SK-N-SH treated with all-trans-retinoic acid at 6 μM for 48 hours (cell line): ENCODE measurements around the gene PLCE1.

Experiments used
- TSHZ2 ChIP-seq: fragments of 250-450 bp; sonication (Bioruptor Pico); IDR thresholded peaks from 2 replicates; pipeline ENCODE4 v1.5.0; 2020; ENCODE audit warnings: mild to moderate bottlenecking, moderate library complexity
- ZC3H10 ChIP-seq: fragments of 250-450 bp; sonication (Bioruptor Pico); IDR thresholded peaks from 2 replicates; pipeline ENCODE4 v1.5.1; 2021; ENCODE audit warnings: mild to moderate bottlenecking, moderate library complexity
- TF ChIP-seq, protein P1 (sequence below): fragments of 250-450 bp; sonication (Bioruptor Pico); IDR thresholded peaks from 2 replicates; pipeline ENCODE4 v1.8.0; 2020; ENCODE audit warnings: mild to moderate bottlenecking, moderate library complexity, borderline replicate concordance

DNA sequence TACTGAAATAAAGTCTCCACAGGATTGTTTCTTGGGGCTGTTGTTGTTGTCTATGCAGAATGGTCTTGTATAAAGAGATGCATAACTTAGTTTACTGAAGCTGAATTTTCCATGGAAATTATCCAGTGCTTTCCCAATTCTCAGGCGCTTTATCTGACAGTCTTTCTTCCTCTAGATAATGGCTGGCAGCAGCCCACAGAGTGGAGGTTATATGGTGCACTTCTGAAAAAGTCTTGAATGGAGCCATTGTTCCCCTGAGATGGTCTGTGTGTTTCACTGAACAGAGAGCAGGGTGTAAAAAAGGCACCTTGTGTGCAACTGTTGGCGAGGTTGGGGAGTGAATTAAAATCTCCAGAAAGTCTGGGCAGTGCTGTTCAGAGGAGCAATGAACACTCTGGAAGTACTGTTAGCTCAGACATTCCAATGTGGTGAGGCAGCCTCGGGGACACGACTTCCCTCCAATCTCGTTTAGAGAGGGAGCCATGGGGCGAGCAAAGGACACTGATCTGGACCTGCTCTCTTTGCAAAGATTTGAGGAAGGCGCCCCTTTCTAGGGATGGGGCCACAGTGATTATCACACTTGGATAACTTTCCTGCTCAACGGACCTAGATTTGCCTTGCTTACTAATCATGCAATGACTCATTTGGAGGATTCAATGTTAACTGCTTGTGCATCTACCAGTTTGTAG is 2.0 kb upstream of the PLCE1 start:
- TF ChIP-seq ZC3H10 (CRISPR knock-in tag): no peak
- TF ChIP-seq, protein P1, sequence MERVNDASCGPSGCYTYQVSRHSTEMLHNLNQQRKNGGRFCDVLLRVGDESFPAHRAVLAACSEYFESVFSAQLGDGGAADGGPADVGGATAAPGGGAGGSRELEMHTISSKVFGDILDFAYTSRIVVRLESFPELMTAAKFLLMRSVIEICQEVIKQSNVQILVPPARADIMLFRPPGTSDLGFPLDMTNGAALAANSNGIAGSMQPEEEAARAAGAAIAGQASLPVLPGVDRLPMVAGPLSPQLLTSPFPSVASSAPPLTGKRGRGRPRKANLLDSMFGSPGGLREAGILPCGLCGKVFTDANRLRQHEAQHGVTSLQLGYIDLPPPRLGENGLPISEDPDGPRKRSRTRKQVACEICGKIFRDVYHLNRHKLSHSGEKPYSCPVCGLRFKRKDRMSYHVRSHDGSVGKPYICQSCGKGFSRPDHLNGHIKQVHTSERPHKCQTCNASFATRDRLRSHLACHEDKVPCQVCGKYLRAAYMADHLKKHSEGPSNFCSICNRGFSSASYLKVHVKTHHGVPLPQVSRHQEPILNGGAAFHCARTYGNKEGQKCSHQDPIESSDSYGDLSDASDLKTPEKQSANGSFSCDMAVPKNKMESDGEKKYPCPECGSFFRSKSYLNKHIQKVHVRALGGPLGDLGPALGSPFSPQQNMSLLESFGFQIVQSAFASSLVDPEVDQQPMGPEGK: no peak
- no peak for TF ChIP-seq TSHZ2 (CRISPR knock-in tag)
